Neuronal stem cell (in vitro differentiated cells): ENCODE results near the gene RAB34.
A peak's percentile ranks its signal among the peaks of the same experiment; 100 is the strongest.

ENCODE experiments used
- DNase-seq: peaks from one replicate; pipeline ENCODE4 v3.0.0-alpha.2; 2013; ENCODE audit warnings: low spot score
- H2AFZ ChIP-seq: one replicate; pipeline ENCODE4 v1.6.1; 2013; ENCODE audit warnings: mild to moderate bottlenecking, low read length, inconsistent platforms
- H2AK5ac ChIP-seq: 2 replicates; pipeline ENCODE4 v1.6.1; 2013; ENCODE audit warnings: low read depth, mild to moderate bottlenecking, inconsistent platforms, low read length, moderate library complexity, mixed read lengths
- H2BK120ac ChIP-seq: 2 replicates; pipeline ENCODE4 v1.6.1; 2013; ENCODE audit warnings: low read depth, mild to moderate bottlenecking, inconsistent platforms, low read length, moderate library complexity, mixed read lengths
- H2BK12ac ChIP-seq: one replicate; pipeline ENCODE4 v1.6.1; 2013; ENCODE audit warnings: low read length, inconsistent platforms
- H2BK15ac ChIP-seq: 2 replicates; pipeline ENCODE4 v1.6.1; 2013; ENCODE audit warnings: mild to moderate bottlenecking, low read length, inconsistent platforms, mixed read lengths
- H2BK5ac ChIP-seq: one replicate; pipeline ENCODE4 v1.6.1; 2013; ENCODE audit warnings: inconsistent platforms, mild to moderate bottlenecking, low read length, moderate library complexity
- H3K14ac ChIP-seq: one replicate; pipeline ENCODE4 v1.6.1; 2013; ENCODE audit warnings: low read length, inconsistent platforms
- H3K18ac ChIP-seq: 2 replicates; pipeline ENCODE4 v1.6.1; 2013; ENCODE audit warnings: low read length, inconsistent platforms
- H3K23ac ChIP-seq: 2 replicates; pipeline ENCODE4 v1.6.1; 2013; ENCODE audit warnings: low read depth, mild to moderate bottlenecking, mixed read lengths, low read length, inconsistent platforms; ENCODE audit not compliant: poor library complexity
- H3K27ac ChIP-seq: replicated peaks from 3 replicates; pipeline ENCODE4 v1.5.1; 2013; ENCODE audit warnings: low read length, inconsistent platforms
- H3K27me3 ChIP-seq, 3 experiments: 2 replicates each; pipeline ENCODE4 v1.6.1; 2013; ENCODE audit warnings: low read length in 3 of 3, mild to moderate bottlenecking in 2 of 3, inconsistent platforms in 1 of 3, low read depth in 1 of 3, mixed read lengths in 1 of 3, moderate library complexity in 1 of 3; ENCODE audit not compliant: control insufficient read depth in 3 of 3, insufficient read depth in 3 of 3
- H3K36me3 ChIP-seq, 2 donors: replicated peaks in 1 of 2; 2 replicates each; pipeline ENCODE4 v1.6.1; 2013; ENCODE audit warnings: low read length in 2 of 2; ENCODE audit not compliant: control insufficient read depth in 2 of 2, insufficient read depth in 2 of 2
- H3K4ac ChIP-seq: 2 replicates; pipeline ENCODE4 v1.6.1; 2013; ENCODE audit warnings: inconsistent platforms, mild to moderate bottlenecking, low read length, moderate library complexity
- H3K4me1 ChIP-seq, 2 donors: 1 replicate in 1 of 2; 2 replicates in 1 of 2; pipeline ENCODE4 v1.6.1; 2013; ENCODE audit warnings: low read length in 2 of 2, low read depth in 1 of 2; ENCODE audit not compliant: control insufficient read depth in 2 of 2, insufficient read depth in 1 of 2
- H3K4me2 ChIP-seq: one replicate; pipeline ENCODE4 v1.6.1; 2013; ENCODE audit warnings: mild to moderate bottlenecking, low read length, inconsistent platforms; ENCODE audit not compliant: insufficient read depth, poor library complexity, severe bottlenecking
- H3K4me3 ChIP-seq, 2 donors: 2 replicates each; pipeline ENCODE4 v1.5.1; 2013; ENCODE audit warnings: low read length in 2 of 2, mild to moderate bottlenecking in 2 of 2, inconsistent platforms in 1 of 2, moderate library complexity in 1 of 2
- H3K79me1 ChIP-seq: one replicate; pipeline ENCODE4 v1.6.1; 2013; ENCODE audit warnings: low read depth, mild to moderate bottlenecking, inconsistent platforms, low read length, moderate library complexity
- H3K9ac ChIP-seq: one replicate; pipeline ENCODE4 v1.6.1; 2013; ENCODE audit warnings: mild to moderate bottlenecking, low read depth, low read length, inconsistent platforms; ENCODE audit not compliant: poor library complexity
- H3K9me3 ChIP-seq, 2 donors: replicated peaks in 1 of 2; 2 replicates each; pipeline versions ENCODE3 to v1.6.1; 2013; ENCODE audit warnings: low read length in 2 of 2, mild to moderate bottlenecking in 2 of 2, inconsistent platforms in 1 of 2, low read depth in 1 of 2, mixed read lengths in 1 of 2, moderate library complexity in 1 of 2; ENCODE audit not compliant: control insufficient read depth in 2 of 2, insufficient read depth in 1 of 2
- H4K8ac ChIP-seq: one replicate; pipeline ENCODE4 v1.6.1; 2013; ENCODE audit warnings: low read depth, mild to moderate bottlenecking, inconsistent platforms, low read length, moderate library complexity
- H4K91ac ChIP-seq: one replicate; pipeline ENCODE4 v1.6.1; 2013; ENCODE audit warnings: low read length, low read depth, mild to moderate bottlenecking, inconsistent platforms; ENCODE audit not compliant: poor library complexity
- WGBS, 2 donors: extraction: QIAGEN DNeasy Blood & Tissue Kit; methylation state at CpG; one replicate each; pipeline ENCODE4 v1.1.7; 2013; ENCODE audit warnings: missing lambda C conversion rate in 2 of 2, mixed read lengths in 1 of 2; ENCODE audit not compliant: insufficient read length in 2 of 2, insufficient replicate concordance in 1 of 2; ENCODE audit errors: extremely low coverage in 2 of 2; 5-methylcytosine and 5-hydroxymethylcytosine counted together

Gene RAB34

GRCh38 chr17:28710861-28711722 lies 6.6 kb downstream of the RAB34 start:
- Histone ChIP-seq H3K14ac (peak overlapping the region; percentile 76), H3K23ac (peak overlapping the region; percentile 90), H2BK12ac (peak overlapping the region; percentile 99), H3K4ac (peak overlapping the region; percentile 94), H3K9ac (peak overlapping the region; percentile 93), H2BK5ac (peak overlapping the region; percentile 93), H2BK120ac (peak overlapping the region; percentile 95), H3K27me3 (no peaks in the 10 kb centered on the region), H3K79me1 (peaks cover 4% of the 10 kb centered on the region), H4K91ac (peak overlapping the region; percentile 90), H3K4me1 (peaks cover 12 to 13% of the 10 kb centered on the region in 2 donors), H3K18ac (peak overlapping the region; percentile 99), H3K9me3 (no peaks in the 10 kb centered on the region), H3K36me3 (peaks cover 18 to 46% of the 10 kb centered on the region in 2 donors), H3K4me3 (peak overlapping the region; percentile 59 to 84), H2AK5ac (peak overlapping the region; percentile 70), H2BK15ac (no peak overlapping the region), H3K27ac (peak overlapping the region; percentile 97), H4K8ac (no peak overlapping the region), H2AFZ (peak overlapping the region; percentile 89), H3K4me2 (peak overlapping the region; percentile 93)
- no CpG with 5 or more reads among the region's 74 CpGs for WGBS, 2 donors
- DNase-seq: peak; percentile 93

GRCh38 chr17:28707339-28707720 lies 10.3 kb downstream of the RAB34 start:
- H3K4me3 ChIP-seq: no peak overlapping the region
- peaks cover 11 to 34% of the 10 kb centered on the region in 2 donors for H3K36me3 ChIP-seq
- H3K18ac ChIP-seq: no peak overlapping the region
- no CpG with 5 or more reads among the region's 2 CpGs for WGBS, 2 donors
- H3K27ac ChIP-seq: no peak overlapping the region
- no peak overlapping the region for H2BK12ac ChIP-seq
- no peak overlapping the region for H3K14ac ChIP-seq
- H3K9me3 ChIP-seq: no peaks in the 10 kb centered on the region
- H2AFZ ChIP-seq: no peak overlapping the region
- H3K27me3 ChIP-seq: no peaks in the 10 kb centered on the region
- H3K4ac ChIP-seq: no peak overlapping the region
- H2BK5ac ChIP-seq: no peak overlapping the region
- H3K4me2 ChIP-seq: no peak overlapping the region
- no peak overlapping the region for H2BK120ac ChIP-seq
- no peak overlapping the region for H2BK15ac ChIP-seq
- H3K4me1 ChIP-seq: peaks cover 15 to 17% of the 10 kb centered on the region in 2 donors
- H3K9ac ChIP-seq: no peak overlapping the region
- no peak overlapping the region for H3K23ac ChIP-seq
- H4K91ac ChIP-seq: no peak overlapping the region
- peaks cover 9% of the 10 kb centered on the region for H3K79me1 ChIP-seq
- H2AK5ac ChIP-seq: no peak overlapping the region
- DNase-seq: no peak
- no peak overlapping the region for H4K8ac ChIP-seq

- no peak for DNase-seq
- Histone ChIP-seq H2BK12ac (no peak overlapping the region), H2BK5ac (no peak overlapping the region), H3K4me1 (peaks cover 21% of the 10 kb centered on the region in 2 donors), H3K18ac (no peak overlapping the region), H2AK5ac (no peak overlapping the region), H3K9me3 (no peaks in the 10 kb centered on the region), H4K91ac (no peak overlapping the region), H3K36me3 (peaks cover 16 to 39% of the 10 kb centered on the region in 2 donors), H2BK15ac (no peak overlapping the region), H3K4me3 (no peak overlapping the region), H3K9ac (no peak overlapping the region), H4K8ac (no peak overlapping the region), H3K27ac (no peak overlapping the region), H2AFZ (no peak overlapping the region), H3K4ac (no peak overlapping the region), H3K79me1 (peaks cover 9% of the 10 kb centered on the region), H3K14ac (no peak overlapping the region), H3K4me2 (no peak overlapping the region), H2BK120ac (no peak overlapping the region), H3K23ac (no peak overlapping the region), H3K27me3 (no peaks in the 10 kb centered on the region)
- no CpG with 5 or more reads among the region's 7 CpGs for WGBS, 2 donors
Measured at GRCh38 chr17:28706471-28707338, 11.0 kb downstream of the RAB34 start.
